Osteocyte (in vitro differentiated cells): ENCODE measurements around the gene PROS1. TPM values are rescaled to one million over a fixed set of nuclear protein-coding genes. Genes with fewer than 3 reads are reported as not detected.
A peak's percentile ranks its signal among the peaks of the same experiment; 100 is the strongest.

Experiments
- DNase-seq: peaks from one replicate; pipeline ENCODE4 v3.0.0; 2021; ENCODE audit warnings: mixed read lengths; ENCODE audit not compliant: unreplicated experiment; ENCODE audit errors: extremely low spot score
- H3K27ac Mint-ChIP-seq: one replicate; pipeline ENCODE4 v1.8.0; 2021; ENCODE audit warnings: mild to moderate bottlenecking, mixed read lengths; ENCODE audit not compliant: unreplicated experiment
- H3K27me3 Mint-ChIP-seq: one replicate; pipeline ENCODE4 v1.8.0; 2021; ENCODE audit warnings: mixed read lengths; ENCODE audit not compliant: unreplicated experiment
- H3K36me3 Mint-ChIP-seq: one replicate; pipeline ENCODE4 v1.8.0; 2021; ENCODE audit warnings: mixed read lengths; ENCODE audit not compliant: unreplicated experiment
- H3K4me1 Mint-ChIP-seq: one replicate; pipeline ENCODE4 v1.8.0; 2021; ENCODE audit warnings: mixed read lengths; ENCODE audit not compliant: unreplicated experiment
- H3K4me3 Mint-ChIP-seq: one replicate; pipeline ENCODE4 v1.8.0; 2021; ENCODE audit warnings: mild to moderate bottlenecking, moderate library complexity, mixed read lengths; ENCODE audit not compliant: unreplicated experiment
- H3K9me3 Mint-ChIP-seq: one replicate; pipeline ENCODE4 v1.8.0; 2021; ENCODE audit warnings: mixed read lengths; ENCODE audit not compliant: unreplicated experiment
- long read RNA-seq: library from polyadenylated mRNA; unstranded; transcript quantifications from one replicate; pipeline ENCODE4 v2.0.0, GENCODE V29; 2021
- total RNA-seq: library from RNA; stranded (reverse); gene quantifications from 2 replicates; pipeline ENCODE4 v1.2.1, GENCODE V29; 2021
- TF ChIP-seq, protein P1 (sequence below): fragments of 200-600 bp; sonication (generic); IDR thresholded peaks from 2 replicates; pipeline ENCODE4 v1.5.0; 2021; ENCODE audit warnings: antibody characterized with exemption, mild to moderate bottlenecking, moderate library complexity

Gene PROS1
- total RNA-seq = 18.5 and 18.8 TPM in 2 replicates
- long read RNA-seq, transcript PROS1-202 (15 exons, 3,583 nt) = major isoform, 167 of 210 reads
- long read RNA-seq, transcript PROS1-212 (16 exons, 3,432 nt) = minor isoform, 6 of 210 reads
- long read RNA-seq, partial matches to known transcripts = 11 of 210 reads
- long read RNA-seq, other reads (novel, unspliced or antisense) = 24 of 210 reads

DNA sequence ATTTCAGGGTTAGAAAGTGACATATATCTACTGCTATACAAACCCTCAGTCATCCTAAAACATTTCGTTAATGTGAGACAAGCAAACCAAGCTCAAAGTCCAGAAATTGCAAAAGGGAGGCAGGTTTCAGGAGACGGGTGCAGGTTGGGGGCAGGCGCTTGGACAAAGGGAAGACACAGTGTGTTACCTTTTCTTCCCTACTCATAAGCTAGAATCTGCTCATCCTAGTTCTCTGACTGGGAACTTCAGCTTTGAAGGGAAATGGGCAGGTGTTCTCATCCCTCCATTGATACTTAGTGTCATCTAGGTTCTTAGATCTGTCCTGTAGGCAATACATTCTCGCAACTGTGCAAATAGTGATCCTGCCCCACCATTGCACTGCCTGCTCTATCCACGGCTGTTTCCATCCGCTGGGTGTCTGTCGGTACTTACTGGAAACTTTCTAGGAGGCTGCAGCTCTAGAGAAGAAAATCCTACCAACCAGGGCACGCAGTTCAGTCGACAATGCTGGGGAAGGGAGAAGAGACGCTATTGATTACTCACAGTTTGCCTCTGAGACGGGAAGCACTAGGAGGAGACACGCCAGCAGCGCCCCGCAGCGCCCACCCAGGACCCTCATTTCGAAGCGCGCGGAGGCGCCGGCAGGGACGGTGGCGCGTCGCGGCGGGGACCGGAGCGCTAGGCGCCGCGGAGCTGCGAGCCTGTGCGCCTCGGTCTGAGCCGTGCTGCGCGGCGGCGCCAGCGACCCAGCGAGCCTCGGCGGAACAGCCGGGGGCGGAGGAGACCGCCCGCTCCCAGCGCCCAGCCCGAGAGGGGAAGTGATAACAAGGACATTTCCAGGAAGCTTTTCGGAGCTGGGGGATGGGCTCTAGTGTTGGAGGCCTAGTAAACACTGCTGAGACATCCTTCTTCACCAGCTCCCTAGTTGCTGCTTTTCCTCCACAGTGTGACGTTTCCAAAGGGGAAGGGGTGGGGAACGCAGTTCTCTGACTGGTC lies at the start of gene PROS1:
TSS of gene PROS1 (minus strand) at position 766 of the 996 bp plus-strand sequence. CDS start at position 619, 147 bp downstream.
- Mint-ChIP-seq H3K9me3 (no peaks in the 10 kb centered on the region), H3K36me3 (no peaks in the 10 kb centered on the region), H3K4me1 (peaks cover 22% of the 10 kb centered on the region), H3K27me3 (peaks cover 4% of the 10 kb centered on the region), H3K4me3 (peak within 1 kb of the TSS; percentile 87), H3K27ac (peak within 1 kb of the TSS; percentile 93)
- TF ChIP-seq, protein P1, sequence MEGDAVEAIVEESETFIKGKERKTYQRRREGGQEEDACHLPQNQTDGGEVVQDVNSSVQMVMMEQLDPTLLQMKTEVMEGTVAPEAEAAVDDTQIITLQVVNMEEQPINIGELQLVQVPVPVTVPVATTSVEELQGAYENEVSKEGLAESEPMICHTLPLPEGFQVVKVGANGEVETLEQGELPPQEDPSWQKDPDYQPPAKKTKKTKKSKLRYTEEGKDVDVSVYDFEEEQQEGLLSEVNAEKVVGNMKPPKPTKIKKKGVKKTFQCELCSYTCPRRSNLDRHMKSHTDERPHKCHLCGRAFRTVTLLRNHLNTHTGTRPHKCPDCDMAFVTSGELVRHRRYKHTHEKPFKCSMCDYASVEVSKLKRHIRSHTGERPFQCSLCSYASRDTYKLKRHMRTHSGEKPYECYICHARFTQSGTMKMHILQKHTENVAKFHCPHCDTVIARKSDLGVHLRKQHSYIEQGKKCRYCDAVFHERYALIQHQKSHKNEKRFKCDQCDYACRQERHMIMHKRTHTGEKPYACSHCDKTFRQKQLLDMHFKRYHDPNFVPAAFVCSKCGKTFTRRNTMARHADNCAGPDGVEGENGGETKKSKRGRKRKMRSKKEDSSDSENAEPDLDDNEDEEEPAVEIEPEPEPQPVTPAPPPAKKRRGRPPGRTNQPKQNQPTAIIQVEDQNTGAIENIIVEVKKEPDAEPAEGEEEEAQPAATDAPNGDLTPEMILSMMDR = peak; percentile 14
- peak; percentile 91 for DNase-seq

DNA sequence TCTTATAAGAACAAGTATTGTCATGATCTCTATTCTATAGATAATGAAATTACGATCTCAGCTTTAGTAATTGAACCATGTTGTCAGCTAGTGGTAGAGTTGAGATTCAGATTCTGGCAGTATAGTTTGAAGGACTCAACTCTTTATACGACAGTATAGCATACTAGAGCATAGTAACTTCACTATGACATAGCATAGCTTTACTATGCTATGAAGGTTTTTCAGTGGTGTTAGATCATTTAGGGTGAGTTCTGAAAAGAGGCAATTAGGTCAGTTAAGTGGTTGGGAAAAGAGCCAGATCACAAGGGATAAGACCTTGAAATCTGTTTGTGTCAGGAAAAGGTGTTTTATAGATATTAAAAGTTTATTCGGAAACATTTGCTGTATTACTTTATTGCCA lies 46.6 kb upstream of the PROS1 start:
- Mint-ChIP-seq H3K9me3 (no peaks in the 10 kb centered on the region), H3K36me3 (peaks cover 3% of the 10 kb centered on the region), H3K4me3 (no peak overlapping the region), H3K27ac (no peak overlapping the region), H3K4me1 (peaks cover 9% of the 10 kb centered on the region), H3K27me3 (no peaks in the 10 kb centered on the region)
- no peak for DNase-seq
- TF ChIP-seq, protein P1 = no peak

DNA sequence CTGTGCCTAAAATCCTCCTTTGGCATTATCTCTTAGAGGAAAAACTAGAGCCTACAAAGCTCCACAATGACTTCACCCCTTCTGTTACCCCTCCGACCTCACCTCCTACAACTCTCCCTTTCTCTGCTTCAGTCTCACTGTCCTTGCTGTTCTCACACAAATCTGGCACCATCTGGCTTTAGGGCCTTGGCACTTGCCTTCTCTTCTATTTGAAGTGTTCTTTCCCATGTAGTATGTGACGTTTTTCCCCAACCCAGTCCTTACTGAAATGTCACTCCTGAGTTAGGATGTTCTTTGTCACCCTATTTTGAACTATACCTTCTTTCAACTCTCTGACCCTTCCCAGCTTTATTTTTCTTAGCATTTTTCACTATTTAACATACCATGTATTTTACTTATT lies 46.0 kb upstream of the PROS1 start:
- TF ChIP-seq, protein P1 = no peak
- DNase-seq = no peak

DNA sequence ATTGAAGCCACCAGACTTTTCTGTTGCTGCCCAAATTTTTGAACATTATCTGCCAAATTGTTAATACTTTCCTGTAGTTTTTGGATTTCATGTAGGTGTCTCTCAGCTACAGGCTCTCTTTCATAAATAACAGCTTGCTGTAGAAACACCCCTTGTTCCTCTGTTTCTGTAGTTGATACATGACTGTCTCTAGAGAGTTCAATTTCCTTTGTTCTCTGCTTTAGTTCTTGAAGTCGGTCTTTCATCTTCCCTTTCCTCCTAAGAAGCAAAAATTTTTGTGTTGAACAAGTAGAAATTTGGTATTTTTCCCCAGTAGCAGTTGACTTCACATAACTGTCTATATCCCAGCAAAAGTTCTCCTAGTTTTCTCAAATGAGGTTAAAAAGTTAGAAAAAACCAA lies 41.3 kb upstream of the PROS1 start:
- H3K4me1 Mint-ChIP-seq = no peaks in the 10 kb centered on the region
- peaks cover 9% of the 10 kb centered on the region for H3K36me3 Mint-ChIP-seq
- no peak overlapping the region for H3K4me3 Mint-ChIP-seq
- no peak for DNase-seq
- H3K27me3 Mint-ChIP-seq = no peaks in the 10 kb centered on the region
- no peak overlapping the region for H3K27ac Mint-ChIP-seq
- TF ChIP-seq, protein P1 = no peak
- H3K9me3 Mint-ChIP-seq = no peaks in the 10 kb centered on the region

More for the DNA sequence above, 46.0 kb upstream of the PROS1 start:
- H3K36me3 Mint-ChIP-seq = peaks cover 8% of the 10 kb centered on the region
- H3K27ac Mint-ChIP-seq = no peak overlapping the region
- peaks cover 9% of the 10 kb centered on the region for H3K4me1 Mint-ChIP-seq
- no peak overlapping the region for H3K4me3 Mint-ChIP-seq
- H3K9me3 Mint-ChIP-seq = no peaks in the 10 kb centered on the region
- H3K27me3 Mint-ChIP-seq = no peaks in the 10 kb centered on the region

DNA sequence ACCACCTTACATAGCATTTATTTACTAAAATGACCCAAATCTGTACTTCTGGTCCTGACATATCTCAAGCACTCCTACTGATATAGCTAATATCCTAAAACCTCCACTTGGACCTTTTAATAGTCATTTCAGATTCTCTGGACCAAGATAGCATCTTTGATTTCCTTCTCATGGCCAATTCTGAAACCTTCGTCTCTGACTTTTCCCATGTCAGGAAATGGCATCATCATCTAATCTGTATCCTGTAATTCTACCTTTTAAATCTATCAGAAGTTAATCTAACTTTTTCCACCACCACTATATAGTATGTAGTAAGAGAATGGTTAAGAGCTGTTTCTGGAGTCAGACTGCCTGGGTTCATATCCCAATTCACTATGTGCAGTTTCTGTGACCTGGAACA lies 38.5 kb upstream of the PROS1 start:
- no peaks in the 10 kb centered on the region for H3K9me3 Mint-ChIP-seq
- no peaks in the 10 kb centered on the region for H3K4me1 Mint-ChIP-seq
- TF ChIP-seq, protein P1 = no peak
- DNase-seq = no peak
- peaks cover 9% of the 10 kb centered on the region for H3K36me3 Mint-ChIP-seq
- H3K27me3 Mint-ChIP-seq = no peaks in the 10 kb centered on the region
- H3K4me3 Mint-ChIP-seq = no peak overlapping the region
- no peak overlapping the region for H3K27ac Mint-ChIP-seq
